Neuron (in vitro differentiated cells): Measurements from ENCODE around the gene KAT14.
"Not testable (repeated sequence)": the region's sequence is repeated elsewhere in the genome, so short reads cannot be mapped to it uniquely, and the experiment has no call there.

Source experiments
- H2AFZ ChIP-seq: one replicate; pipeline ENCODE4 v1.6.1; 2013; ENCODE audit warnings: low read depth, mild to moderate bottlenecking, inconsistent platforms, low read length, moderate library complexity
- H3K27me3 ChIP-seq: one replicate; pipeline ENCODE4 v1.6.1; 2013; ENCODE audit warnings: low read length; ENCODE audit not compliant: insufficient read depth
- H3K36me3 ChIP-seq: one replicate; pipeline ENCODE4 v1.6.1; 2013; ENCODE audit warnings: low read length; ENCODE audit not compliant: insufficient read depth
- H3K4me1 ChIP-seq: one replicate; pipeline ENCODE4 v1.6.1; 2013; ENCODE audit warnings: low read length; ENCODE audit not compliant: insufficient read depth
- H3K4me3 ChIP-seq: 2 replicates; pipeline ENCODE4 v1.5.1; 2013; ENCODE audit warnings: mild to moderate bottlenecking, low read length, moderate library complexity
- H3K9me3 ChIP-seq: one replicate; pipeline ENCODE4 v1.6.1; 2013; ENCODE audit warnings: low read length

KAT14 gene

DNA sequence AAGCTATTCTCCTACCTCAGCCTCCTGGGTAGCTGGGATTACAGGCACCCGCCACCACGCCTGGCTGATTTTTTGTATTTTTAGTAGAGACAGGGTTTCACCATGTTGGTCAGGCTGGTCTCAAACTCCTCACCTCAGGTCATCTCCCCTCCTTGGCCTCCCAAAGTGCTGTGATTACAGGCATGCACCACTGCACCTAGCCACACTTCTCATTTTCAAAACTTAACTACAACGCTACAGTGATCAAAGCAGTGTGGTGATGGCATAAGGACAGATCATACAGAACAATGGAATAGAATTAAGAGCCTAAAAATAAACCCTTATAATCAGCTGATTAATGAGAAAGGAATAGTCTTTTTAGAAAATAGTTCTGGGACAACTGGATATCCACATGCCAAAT, 66.0 kb downstream of the KAT14 start:
- H3K4me3 ChIP-seq, H3K27me3 ChIP-seq, H3K36me3 ChIP-seq, H2AFZ ChIP-seq, H3K4me1 ChIP-seq, H3K9me3 ChIP-seq: not testable (repeated sequence)

DNA sequence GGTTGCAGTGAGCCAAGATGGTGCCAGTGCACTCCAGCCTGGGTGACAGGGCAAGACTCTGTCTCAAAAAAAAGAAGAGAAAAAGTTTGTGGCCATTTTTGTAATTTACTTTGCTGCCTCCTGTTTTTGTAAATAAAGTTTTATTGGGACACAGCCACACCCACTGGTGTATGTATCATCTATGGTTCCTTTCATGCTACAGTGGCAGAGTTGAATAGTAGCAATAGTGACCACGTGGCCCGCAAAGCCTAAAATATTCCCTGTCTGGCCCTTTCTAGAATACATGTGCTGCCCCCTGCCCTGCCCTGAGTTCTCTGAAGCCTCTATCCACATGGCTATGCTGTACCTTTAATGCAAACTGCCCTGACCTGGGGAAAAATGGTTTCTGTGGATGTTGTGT, 75.3 kb downstream of the KAT14 start:
- Histone ChIP-seq H2AFZ (no peak overlapping the region), H3K9me3 (no peaks in the 10 kb centered on the region), H3K4me3 (no peak overlapping the region), H3K4me1 (no peaks in the 10 kb centered on the region), H3K27me3 (peaks cover 18% of the 10 kb centered on the region), H3K36me3 (no peaks in the 10 kb centered on the region)

DNA sequence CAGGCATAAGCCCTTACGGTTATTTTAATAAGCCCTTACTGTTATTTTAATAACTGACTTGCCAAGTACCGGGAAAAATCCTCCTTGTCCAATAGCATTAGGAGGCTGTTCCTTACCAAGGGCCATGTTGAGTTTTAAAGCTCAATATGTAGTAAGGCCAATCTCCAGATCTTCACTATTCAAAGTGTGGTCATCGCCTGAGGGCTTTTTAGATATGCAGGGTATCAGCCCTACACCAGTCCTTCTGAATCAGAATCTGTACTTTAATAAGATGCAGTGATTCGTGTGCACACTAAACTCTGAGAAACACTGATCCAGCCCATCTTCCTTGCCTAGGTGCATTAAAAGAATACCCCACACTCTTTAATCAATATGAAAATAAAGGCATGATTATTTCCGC, 77.9 kb downstream of the KAT14 start:
- H3K4me1 ChIP-seq, result no peaks in the 10 kb centered on the region
- H3K9me3 ChIP-seq, result peaks cover 7% of the 10 kb centered on the region
- H3K4me3 ChIP-seq, result no peak overlapping the region
- H3K27me3 ChIP-seq, result peaks cover 30% of the 10 kb centered on the region
- H2AFZ ChIP-seq, result no peak overlapping the region
- no peaks in the 10 kb centered on the region for H3K36me3 ChIP-seq

DNA sequence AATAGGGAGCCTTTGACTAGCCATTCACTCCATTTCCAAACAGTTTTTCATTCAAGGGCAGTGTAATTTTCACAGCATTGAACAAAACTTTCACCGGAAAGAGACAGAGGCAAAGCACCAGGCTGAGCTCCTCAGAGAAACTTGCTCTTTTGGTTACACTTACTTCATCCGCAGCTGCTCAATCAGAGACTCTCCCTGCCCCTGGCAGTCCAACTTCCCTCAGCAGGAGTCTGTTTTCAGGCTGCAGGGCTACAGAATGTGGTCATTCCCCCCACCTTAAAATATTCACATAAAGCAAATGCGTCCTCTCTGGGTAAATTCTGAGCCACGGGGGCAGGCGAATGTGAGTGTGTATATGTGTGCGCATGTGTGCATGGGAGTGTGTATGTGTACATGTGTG, 80.6 kb downstream of the KAT14 start:
- Histone ChIP-seq H3K9me3 (peaks cover 7% of the 10 kb centered on the region), H3K4me1 (no peaks in the 10 kb centered on the region), H3K4me3 (no peak overlapping the region), H2AFZ (no peak overlapping the region), H3K36me3 (no peaks in the 10 kb centered on the region), H3K27me3 (peaks cover 42% of the 10 kb centered on the region)

DNA sequence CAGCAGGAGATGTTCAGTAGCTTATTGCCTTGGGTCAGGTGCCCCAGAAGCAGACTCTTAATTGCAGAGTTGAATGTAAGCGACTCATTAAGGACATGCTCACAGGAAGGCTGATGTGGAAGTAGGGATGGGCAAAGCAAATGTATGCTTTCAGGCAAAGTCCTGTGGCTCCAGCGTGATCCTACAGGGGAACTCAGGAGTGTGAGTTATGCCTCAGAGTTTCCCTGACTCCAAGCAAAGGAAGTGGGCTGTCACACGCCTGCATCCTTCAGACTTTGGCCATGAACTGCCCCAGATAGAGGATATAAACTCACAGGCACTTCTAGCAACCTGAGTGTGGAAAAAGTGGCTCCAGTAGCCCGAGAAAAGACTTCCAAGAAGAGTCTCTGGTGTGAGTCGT, 85.7 kb downstream of the KAT14 start:
- H3K36me3 ChIP-seq, result no peaks in the 10 kb centered on the region
- peaks cover 7% of the 10 kb centered on the region for H3K9me3 ChIP-seq
- H3K4me1 ChIP-seq, result peaks cover 21% of the 10 kb centered on the region

DNA sequence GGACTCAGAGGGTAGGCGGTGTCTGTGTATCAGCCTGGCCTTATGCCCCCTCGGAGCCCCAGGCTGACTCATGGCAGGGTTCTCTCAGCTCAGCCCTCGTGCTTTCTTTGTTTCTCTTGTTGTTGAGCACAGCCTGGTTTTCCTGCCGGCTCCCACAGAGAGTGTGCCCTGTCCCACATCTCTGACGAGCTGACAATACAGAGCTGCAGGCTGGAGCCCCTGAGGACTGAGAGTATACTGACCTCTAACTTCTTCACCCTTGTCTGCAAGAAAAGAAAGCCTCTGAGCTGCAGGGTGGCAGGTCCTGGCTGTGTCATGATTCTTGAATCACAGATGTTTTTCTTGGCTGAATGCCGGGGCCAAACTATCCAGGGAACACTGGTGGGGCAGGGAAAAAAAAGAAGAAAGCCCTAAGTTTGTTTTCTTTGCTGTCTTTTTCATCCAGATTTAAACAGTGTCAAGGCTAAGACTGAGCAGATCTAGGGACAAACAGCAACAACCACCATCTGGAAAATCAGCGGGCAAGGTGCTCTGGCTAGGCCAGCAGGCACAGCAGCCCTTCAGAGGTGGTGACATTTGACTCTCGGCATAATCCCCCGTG, 87.4 kb downstream of the KAT14 start:
- no peak overlapping the region for H3K4me3 ChIP-seq

More for the DNA sequence above, 85.7 kb downstream of the KAT14 start:
- no peak overlapping the region for H3K4me3 ChIP-seq
- no peak overlapping the region for H2AFZ ChIP-seq
- H3K27me3 ChIP-seq, result peaks cover 43% of the 10 kb centered on the region

DNA sequence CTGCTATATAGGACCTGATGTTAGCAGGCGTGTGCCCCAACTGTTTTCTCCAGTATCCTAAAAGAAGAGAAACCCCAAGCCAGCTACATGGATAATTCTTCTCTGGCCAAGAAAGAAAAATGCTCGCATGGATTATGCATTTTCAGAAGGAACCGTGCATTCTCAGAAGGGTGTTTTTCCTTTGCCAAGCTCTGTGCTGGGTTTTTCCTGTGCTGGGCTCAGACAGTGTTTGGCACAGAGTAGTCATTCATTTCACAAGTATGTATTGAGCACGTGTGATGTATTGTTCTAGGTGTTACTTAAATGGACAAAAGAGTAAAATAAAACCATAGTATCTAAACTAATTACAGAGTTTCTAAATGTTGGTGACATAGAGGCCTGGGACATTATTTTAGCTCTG, 88.0 kb downstream of the KAT14 start:
- Histone ChIP-seq H3K4me1 (peaks cover 21% of the 10 kb centered on the region), H3K4me3 (no peak overlapping the region), H3K9me3 (no peaks in the 10 kb centered on the region), H3K27me3 (peaks cover 47% of the 10 kb centered on the region), H2AFZ (no peak overlapping the region), H3K36me3 (no peaks in the 10 kb centered on the region)

More for the DNA sequence above, 87.4 kb downstream of the KAT14 start:
- peaks cover 44% of the 10 kb centered on the region for H3K27me3 ChIP-seq
- peaks cover under 1% of the 10 kb centered on the region for H3K9me3 ChIP-seq
- peaks cover 21% of the 10 kb centered on the region for H3K4me1 ChIP-seq
- H3K36me3 ChIP-seq, result no peaks in the 10 kb centered on the region
- H2AFZ ChIP-seq, result no peak overlapping the region

DNA sequence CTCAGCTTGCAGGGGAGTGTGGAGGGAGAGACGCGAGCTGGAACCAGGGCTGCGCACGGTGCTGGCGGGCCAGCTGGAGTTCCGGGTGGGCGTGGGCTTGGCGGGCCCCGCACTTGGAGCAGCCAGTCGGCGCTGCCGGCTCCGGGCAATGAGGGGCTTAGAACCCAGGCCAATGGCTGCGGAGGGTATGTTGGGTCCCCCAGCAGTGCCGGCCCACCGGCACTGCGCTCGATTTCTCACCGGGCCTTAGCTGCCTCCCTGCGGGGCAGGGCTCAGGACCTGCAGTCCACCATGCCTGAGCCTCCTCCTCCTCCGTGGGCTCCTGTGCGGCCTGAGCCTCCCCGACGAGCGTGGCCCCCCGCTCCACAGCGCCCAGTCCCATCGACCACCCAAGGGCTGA, 89.1 kb downstream of the KAT14 start:
- H2AFZ ChIP-seq, H3K4me3 ChIP-seq, H3K36me3 ChIP-seq, H3K9me3 ChIP-seq: not testable (repeated sequence)
- peaks cover 43% of the 10 kb centered on the region for H3K27me3 ChIP-seq
- H3K4me1 ChIP-seq, result peaks cover 21% of the 10 kb centered on the region

DNA sequence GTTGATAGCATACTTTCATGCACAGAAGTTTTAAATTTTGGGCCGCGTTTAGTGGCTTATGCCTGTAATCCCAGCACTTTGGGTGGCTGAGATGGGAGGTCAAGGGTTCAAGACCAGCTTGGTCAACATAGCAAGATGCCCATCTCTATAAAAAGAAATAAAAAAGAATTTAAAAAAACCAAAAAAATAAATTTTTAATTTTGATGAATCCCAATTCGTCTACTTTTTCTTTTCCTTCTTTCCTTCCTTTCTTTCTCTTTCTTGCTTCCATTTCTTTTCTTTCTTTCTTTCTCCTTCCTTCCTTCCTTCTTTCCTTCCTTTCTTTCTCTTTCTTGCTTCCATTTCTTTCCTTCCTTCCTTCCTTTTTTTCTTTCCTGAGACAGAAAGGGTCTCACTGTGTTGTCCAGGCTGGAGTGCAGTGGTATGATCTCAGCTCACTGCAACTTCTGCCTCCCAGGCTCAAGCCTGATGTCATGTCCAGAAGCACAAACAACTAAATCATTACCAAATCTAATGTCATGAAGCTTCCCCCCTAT, 95.8 kb downstream of the KAT14 start:
- Histone ChIP-seq H2AFZ (no peak overlapping the region), H3K27me3 (peaks cover 34% of the 10 kb centered on the region), H3K36me3 (no peaks in the 10 kb centered on the region), H3K9me3 (peaks cover 4% of the 10 kb centered on the region), H3K4me3 (no peak overlapping the region), H3K4me1 (no peaks in the 10 kb centered on the region)
